SK-N-SH treated with all-trans-retinoic acid at 6 μM for 48 hours (cell line): ENCODE measurements around the gene BATF.

ENCODE experiments used
- ATAC-seq: fragments of 200-7000 bp; cut with Tn5 transposase; 3 replicates; pipeline ENCODE4 v1.9.1; 2020; ENCODE audit warnings: mild to moderate bottlenecking, moderate library complexity
- ARNTL ChIP-seq: fragments of 450-650 bp; formaldehyde crosslinking; IDR thresholded peaks from 2 replicates; pipeline ENCODE4 v1.5.0; 2020; ENCODE audit warnings: low read depth, mild to moderate bottlenecking, moderate library complexity, borderline replicate concordance
- BACH2 ChIP-seq: fragments of 250-450 bp; sonication (Bioruptor Pico); IDR thresholded peaks from 2 replicates; pipeline ENCODE4 v1.9.0; 2021; ENCODE audit warnings: mild to moderate bottlenecking, borderline replicate concordance
- CSDC2 ChIP-seq: fragments of 250-450 bp; sonication (Bioruptor Pico); IDR thresholded peaks from 2 replicates; pipeline ENCODE4 v1.5.0; 2020; ENCODE audit warnings: mild to moderate bottlenecking, moderate library complexity
- CSRNP3 ChIP-seq: fragments of 250-450 bp; sonication (Bioruptor Pico); IDR thresholded peaks from 2 replicates; pipeline ENCODE4 v1.5.1; 2021; ENCODE audit warnings: mild to moderate bottlenecking, moderate library complexity
- ESRRG ChIP-seq: fragments of 250-450 bp; sonication (Bioruptor Pico); IDR thresholded peaks from 2 replicates; pipeline ENCODE4 v1.6.1; 2021; ENCODE audit warnings: mild to moderate bottlenecking
- GLIS3 ChIP-seq: fragments of 250-450 bp; sonication (Bioruptor Pico); IDR thresholded peaks from 2 replicates; pipeline ENCODE4 v1.5.0; 2020; ENCODE audit warnings: mild to moderate bottlenecking, moderate library complexity
- ISL1 ChIP-seq: fragments of 250-450 bp; sonication (Bioruptor Pico); IDR thresholded peaks from 2 replicates; pipeline ENCODE4 v2.1.2; 2022; ENCODE audit warnings: mild to moderate bottlenecking, moderate library complexity
- OSR1 ChIP-seq: fragments of 250-450 bp; sonication (Bioruptor Pico); IDR thresholded peaks from 2 replicates; pipeline ENCODE4 v1.8.0; 2022; ENCODE audit warnings: moderate library complexity, mild to moderate bottlenecking, inconsistent platforms
- PATZ1 ChIP-seq: fragments of 250-450 bp; sonication (Bioruptor Pico); IDR thresholded peaks from 2 replicates; pipeline ENCODE4 v1.8.0; 2020; ENCODE audit warnings: mild to moderate bottlenecking, moderate library complexity, borderline replicate concordance
- POU6F1 ChIP-seq: fragments of 250-450 bp; sonication (Bioruptor Pico); IDR thresholded peaks from 2 replicates; pipeline ENCODE4 v1.8.0; 2021; ENCODE audit warnings: low read depth, mild to moderate bottlenecking, moderate library complexity, borderline replicate concordance
- PPARA ChIP-seq: fragments of 250-450 bp; sonication (Bioruptor Pico); IDR thresholded peaks from 2 replicates; pipeline ENCODE4 v1.5.0; 2020; ENCODE audit warnings: mild to moderate bottlenecking, borderline replicate concordance
- SNAI2 ChIP-seq: fragments of 250-450 bp; sonication (Bioruptor Pico); IDR thresholded peaks from 2 replicates; pipeline ENCODE4 v1.5.0; 2020; ENCODE audit warnings: mild to moderate bottlenecking, moderate library complexity
- TCF4 ChIP-seq: fragments of 250-450 bp; sonication (Bioruptor Pico); IDR thresholded peaks from 2 replicates; pipeline ENCODE4 v1.8.0; 2021; ENCODE audit warnings: mild to moderate bottlenecking, moderate library complexity, borderline replicate concordance
- TSHZ2 ChIP-seq: fragments of 250-450 bp; sonication (Bioruptor Pico); IDR thresholded peaks from 2 replicates; pipeline ENCODE4 v1.5.0; 2020; ENCODE audit warnings: mild to moderate bottlenecking, moderate library complexity
- ZC3H10 ChIP-seq: fragments of 250-450 bp; sonication (Bioruptor Pico); IDR thresholded peaks from 2 replicates; pipeline ENCODE4 v1.5.1; 2021; ENCODE audit warnings: mild to moderate bottlenecking, moderate library complexity
- ZFP3 ChIP-seq: fragments of 250-450 bp; sonication (Bioruptor Pico); IDR thresholded peaks from 2 replicates; pipeline ENCODE4 v1.5.0; 2020; ENCODE audit warnings: mild to moderate bottlenecking, moderate library complexity
- ZFP30 ChIP-seq: fragments of 450-650 bp; formaldehyde crosslinking; IDR thresholded peaks from 2 replicates; pipeline ENCODE4 v1.5.0; 2022; ENCODE audit warnings: mild to moderate bottlenecking, moderate library complexity
- ZNF565 ChIP-seq: fragments of 450-650 bp; formaldehyde crosslinking; conservative IDR thresholded peaks from 2 replicates; pipeline ENCODE4 v1.5.0; 2020; ENCODE audit warnings: low read depth, mild to moderate bottlenecking, moderate library complexity
- ZNF70 ChIP-seq: fragments of 450-650 bp; formaldehyde crosslinking; IDR thresholded peaks from 2 replicates; pipeline ENCODE4 v1.5.0; 2020; ENCODE audit warnings: mild to moderate bottlenecking, moderate library complexity
- ZNF8 ChIP-seq: fragments of 450-650 bp; formaldehyde crosslinking; IDR thresholded peaks from 2 replicates; pipeline ENCODE4 v1.5.0; 2020; ENCODE audit warnings: mild to moderate bottlenecking, moderate library complexity
- TF ChIP-seq, protein P1 (sequence below): fragments of 250-450 bp; sonication (Bioruptor Pico); IDR thresholded peaks from 2 replicates; pipeline ENCODE4 v1.5.1; 2020; ENCODE audit warnings: low read depth, mild to moderate bottlenecking, moderate library complexity

Gene BATF

DNA sequence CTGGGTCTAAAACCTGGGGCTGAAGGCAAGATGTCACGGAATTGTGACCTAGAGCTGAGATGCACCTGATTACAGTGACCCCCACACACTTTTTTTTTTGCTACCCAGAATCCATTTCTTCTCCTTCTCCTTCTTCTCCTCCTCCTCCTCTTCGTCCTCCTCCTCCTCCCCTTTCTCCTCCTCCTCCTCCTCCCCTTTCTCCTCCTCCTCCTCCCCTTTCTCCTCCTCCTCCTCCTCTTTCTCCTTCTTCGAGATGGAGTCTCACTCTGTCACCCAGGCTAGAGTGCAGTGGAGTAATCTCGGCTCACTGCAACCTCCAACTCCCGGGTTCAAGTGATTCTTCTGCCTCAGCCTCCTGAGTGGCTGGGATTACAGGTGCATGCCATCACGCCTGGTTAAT lies 36.8 kb downstream of the BATF start:
- no peak for TF ChIP-seq ZNF8 (CRISPR knock-in tag)
- no peak for TF ChIP-seq ZNF565 (CRISPR knock-in tag)
- TF ChIP-seq TSHZ2, result no peak
- TF ChIP-seq BACH2 (CRISPR knock-in tag), result no peak
- no peak for TF ChIP-seq CSDC2 (CRISPR knock-in tag)
- TF ChIP-seq, protein P1, sequence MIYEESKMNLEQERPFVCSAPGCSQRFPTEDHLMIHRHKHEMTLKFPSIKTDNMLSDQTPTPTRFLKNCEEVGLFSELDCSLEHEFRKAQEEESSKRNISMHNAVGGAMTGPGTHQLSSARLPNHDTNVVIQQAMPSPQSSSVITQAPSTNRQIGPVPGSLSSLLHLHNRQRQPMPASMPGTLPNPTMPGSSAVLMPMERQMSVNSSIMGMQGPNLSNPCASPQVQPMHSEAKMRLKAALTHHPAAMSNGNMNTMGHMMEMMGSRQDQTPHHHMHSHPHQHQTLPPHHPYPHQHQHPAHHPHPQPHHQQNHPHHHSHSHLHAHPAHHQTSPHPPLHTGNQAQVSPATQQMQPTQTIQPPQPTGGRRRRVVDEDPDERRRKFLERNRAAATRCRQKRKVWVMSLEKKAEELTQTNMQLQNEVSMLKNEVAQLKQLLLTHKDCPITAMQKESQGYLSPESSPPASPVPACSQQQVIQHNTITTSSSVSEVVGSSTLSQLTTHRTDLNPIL (CRISPR knock-in tag), result no peak
- TF ChIP-seq SNAI2 (CRISPR knock-in tag), result no peak
- ATAC-seq, result no peak

DNA sequence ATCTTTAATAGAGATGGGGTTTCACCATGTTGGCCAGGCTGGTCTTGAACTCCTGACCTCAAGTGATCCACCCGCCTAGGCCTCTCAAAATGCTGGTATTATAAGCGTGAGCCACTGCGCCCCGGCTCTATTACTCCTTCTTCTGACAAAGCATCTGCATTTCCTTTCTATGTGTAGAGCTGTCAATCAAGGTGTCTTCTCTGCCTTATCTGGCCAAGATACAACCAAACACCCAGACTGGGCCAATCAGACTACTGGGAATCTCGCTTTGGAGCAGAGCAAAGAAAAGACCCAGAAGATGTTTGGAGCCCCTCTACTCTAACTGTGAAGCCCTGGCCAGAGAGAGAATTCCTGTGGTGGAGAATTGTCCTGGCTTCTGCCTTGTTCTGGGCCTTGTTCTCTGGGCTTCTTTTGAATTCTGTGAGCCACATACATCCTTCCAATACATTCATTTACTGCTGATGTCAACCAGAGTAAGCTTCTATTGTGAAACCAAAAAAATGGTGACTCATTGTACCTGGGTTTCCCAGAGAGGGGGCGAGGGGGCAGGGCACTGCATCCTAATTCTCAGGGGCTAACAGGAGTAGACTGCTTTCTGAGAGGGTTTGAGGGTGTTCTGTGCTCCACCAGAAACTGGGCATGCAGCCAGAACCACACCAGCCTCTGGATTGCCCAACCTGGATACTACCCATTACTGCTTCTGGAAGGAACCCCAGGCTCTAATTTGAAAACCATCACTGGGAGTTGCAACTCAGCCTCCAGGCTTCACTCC lies 37.4 kb downstream of the BATF start:
- ATAC-seq, result no peak

More for the DNA sequence above, 37.4 kb downstream of the BATF start:
- TF ChIP-seq PPARA (CRISPR knock-in tag), result no peak
- no peak for TF ChIP-seq ZNF70 (CRISPR knock-in tag)
- TF ChIP-seq ISL1 (CRISPR knock-in tag), result no peak
- no peak for TF ChIP-seq SNAI2 (CRISPR knock-in tag)
- TF ChIP-seq ZC3H10, result no peak
- no peak for TF ChIP-seq POU6F1
- no peak for TF ChIP-seq ZFP3 (CRISPR knock-in tag)
- no peak for TF ChIP-seq ARNTL (CRISPR knock-in tag)
- TF ChIP-seq OSR1 (CRISPR knock-in tag), result no peak
- TF ChIP-seq PATZ1 (CRISPR knock-in tag), result no peak
- TF ChIP-seq BACH2 (CRISPR knock-in tag), result no peak
- TF ChIP-seq ESRRG (CRISPR knock-in tag), result no peak
- no peak for TF ChIP-seq CSRNP3 (CRISPR knock-in tag)
- TF ChIP-seq CSDC2 (CRISPR knock-in tag), result no peak
- no peak for TF ChIP-seq TSHZ2
- TF ChIP-seq TCF4 (CRISPR knock-in tag), result no peak
- TF ChIP-seq, protein P1 (CRISPR knock-in tag), result no peak
- TF ChIP-seq GLIS3 (CRISPR knock-in tag), result no peak
- no peak for TF ChIP-seq ZNF565 (CRISPR knock-in tag)
- no peak for TF ChIP-seq ZFP30 (CRISPR knock-in tag)
